Measurements from ENCODE around the gene ARHGAP44. TPM values are rescaled to one million over a fixed set of nuclear protein-coding genes. Genes with fewer than 3 reads are reported as not detected.

Gene ARHGAP44
- total RNA-seq, 1 experiment from 2014 or later, result 9.9 TPM

- Histone ChIP-seq H4K8ac (replicated peaks; ENCODE audit: insufficient read length, low read depth, low read length) (no peak overlapping the region), H2BK15ac (ENCODE audit: low read depth, low read length) (no peak overlapping the region), H2AFZ (ENCODE audit: low read length) (no peak overlapping the region), H2BK12ac (ENCODE audit: insufficient read length, low read depth, low read length) (no peak overlapping the region), H3K79me1 (ENCODE audit: insufficient read depth, low read depth, low read length, poor library complexity, severe bottlenecking) (no peaks in the 10 kb centered on the region), H3K4me1 (ENCODE audit: insufficient read depth, low read length) (no peaks in the 10 kb centered on the region; the same call in 1 of the 2 replicates), H3K23ac (ENCODE audit: insufficient read length, low read depth, low read length) (no peak overlapping the region), H2BK20ac (ENCODE audit: low read depth, low read length, poor library complexity, severe bottlenecking) (no peak overlapping the region), H3K4me2 (ENCODE audit: insufficient read depth, insufficient read length, low read length) (no peak overlapping the region), H3K56ac (ENCODE audit: insufficient read length, low read depth, low read length) (no peak overlapping the region), H3T11ph (ENCODE audit: low read length) (no peak overlapping the region), H4K91ac (ENCODE audit: insufficient read length, low read depth, low read length) (no peak overlapping the region), H3K9me3 (ENCODE audit: control insufficient read depth, low read depth, low read length) (no peaks in the 10 kb centered on the region), H3K18ac (ENCODE audit: insufficient read length, low read depth, low read length) (no peak overlapping the region), H4K5ac (ENCODE audit: insufficient read length, low read depth, low read length) (no peak overlapping the region), H2BK5ac (ENCODE audit: insufficient read length, low read length) (no peak overlapping the region), H3K23me2 (ENCODE audit: insufficient read length, low read depth, low read length, poor library complexity, severe bottlenecking) (peaks cover 2% of the 10 kb centered on the region), H3K9ac (ENCODE audit: extremely low read depth, insufficient read length, low read length) (no peak overlapping the region), H3K27me3 (ENCODE audit: insufficient read depth, low read length) (no peaks in the 10 kb centered on the region), H2BK120ac (ENCODE audit: low read depth, low read length, poor library complexity, severe bottlenecking) (no peak overlapping the region), H3K27ac (ENCODE audit: insufficient read length, low read depth, low read length) (no peak overlapping the region), H3K79me2 (ENCODE audit: insufficient read depth, low read length) (no peaks in the 10 kb centered on the region), H3K4ac (ENCODE audit: low read depth, low read length) (no peak overlapping the region), H4K20me1 (ENCODE audit: control insufficient read depth, insufficient read depth, insufficient read length) (no peaks in the 10 kb centered on the region), H3K14ac (ENCODE audit: insufficient read depth, low read length) (no peak overlapping the region), H2AK5ac (ENCODE audit: insufficient read length, low read length) (no peak overlapping the region)
- Mint-ChIP-seq H3K4me3 (no peak overlapping the region), H3K36me3 (ENCODE audit: insufficient read depth in 1 of 3, low read depth in 3 of 3) (no peaks in the 10 kb centered on the region), H3K27ac (no peak overlapping the region), H3K9me3 (no peaks in the 10 kb centered on the region), H3K4me1 (peaks cover 5 to 11% of the 10 kb centered on the region in 2 experiments), H3K27me3 (ENCODE audit: low read depth) (no peaks in the 10 kb centered on the region)
- WGBS (ENCODE audit: extremely low coverage, insufficient read length, low lambda C conversion rate), result no CpG with 5 or more reads among the region's 5 CpGs
- peak; percentile 36 for DNase-seq
- TF ChIP-seq CTCF (conservative IDR thresholded peaks at IDR 0.05), result no peak
Observed at GRCh38 chr17:12744298-12744697, 45.0 kb upstream of the ARHGAP44 start.
